Iris pigment epithelial cell (primary cell): ENCODE data around the gene ZBTB7B.

Source experiments
- DNase-seq: peaks from one replicate; pipeline ENCODE4 v3.0.0-alpha.2; 2011; ENCODE audit warnings: low read depth

Gene ZBTB7B

GRCh38 chr1:155002464-155003226 is at the start of gene ZBTB7B:
TSS of gene ZBTB7B (plus strand) at chr1:155002802. CDS start at chr1:155014661, 11,859 bp downstream.
- DNase-seq: peak; percentile 38

- no peak for DNase-seq
Observed at GRCh38 chr1:154953611-154954038, 49.0 kb upstream of the ZBTB7B start.

- DNase-seq: no peak
Observed at GRCh38 chr1:154954541-154954940, 48.1 kb upstream of the ZBTB7B start.

GRCh38 chr1:154955039-154955717 is 47.4 kb upstream of the ZBTB7B start:
- peak; percentile 89 for DNase-seq

GRCh38 chr1:154955718-154956543 is 46.7 kb upstream of the ZBTB7B start, which contains the start of gene PBXIP1:
TSS of gene PBXIP1 (minus strand) at chr1:154956099. CDS start at chr1:154953721, 2,378 bp downstream.
- DNase-seq: peak; percentile 87

GRCh38 chr1:154956544-154956941 is 46.1 kb upstream of the ZBTB7B start:
- peak; percentile 18 for DNase-seq

GRCh38 chr1:154957091-154957657 is 45.4 kb upstream of the ZBTB7B start:
- DNase-seq: no peak

- DNase-seq: no peak
Observed at GRCh38 chr1:154958036-154958435, 44.6 kb upstream of the ZBTB7B start.

GRCh38 chr1:154958681-154959425 is 43.7 kb upstream of the ZBTB7B start:
- no peak for DNase-seq

- DNase-seq: no peak
Observed at GRCh38 chr1:154959426-154959780, 43.2 kb upstream of the ZBTB7B start.

GRCh38 chr1:154960446-154961136 is 42.0 kb upstream of the ZBTB7B start:
- DNase-seq: no peak

- peak; percentile 78 for DNase-seq
Observed at GRCh38 chr1:154961207-154962155, 41.1 kb upstream of the ZBTB7B start, which contains the start of gene PYGO2. TSS of gene PYGO2 (minus strand) at chr1:154961782. CDS start at chr1:154961576, 206 bp downstream.

- peak; percentile 29 for DNase-seq
Observed at GRCh38 chr1:154962156-154962749, 40.3 kb upstream of the ZBTB7B start.

- DNase-seq: no peak
Observed at GRCh38 chr1:154962795-154963330, 39.7 kb upstream of the ZBTB7B start.

GRCh38 chr1:154963643-154964042 is 39.0 kb upstream of the ZBTB7B start:
- no peak for DNase-seq

- no peak for DNase-seq
Observed at GRCh38 chr1:154964359-154964758, 38.2 kb upstream of the ZBTB7B start.

- DNase-seq: no peak
Observed at GRCh38 chr1:154966111-154966510, 36.5 kb upstream of the ZBTB7B start.

- DNase-seq: no peak
Observed at GRCh38 chr1:154967331-154967950, 35.2 kb upstream of the ZBTB7B start.
